Medulla oblongata (tissue), 1 donor: ENCODE measurements around the gene SATB2.
A peak's percentile ranks its signal among the peaks of the same experiment; 100 is the strongest.

Experiments used
- DNase-seq: peaks from one replicate; pipeline ENCODE4 v3.0.0-alpha.2; 2015; ENCODE audit errors: extremely low spot score

Gene SATB2

GRCh38 chr2:199465988-199466691 lies 8.4 kb upstream of the SATB2 start:
- no peak for DNase-seq

GRCh38 chr2:199465390-199465789 lies 7.7 kb upstream of the SATB2 start:
- no peak for DNase-seq

- no peak for DNase-seq
Measured at GRCh38 chr2:199464606-199465352, 7.0 kb upstream of the SATB2 start.

GRCh38 chr2:199463708-199464605 lies 6.2 kb upstream of the SATB2 start:
- no peak for DNase-seq

GRCh38 chr2:199462956-199463692 lies 5.4 kb upstream of the SATB2 start:
- DNase-seq, result peak; percentile 81

- no peak for DNase-seq
Measured at GRCh38 chr2:199462347-199462955, 4.7 kb upstream of the SATB2 start.

- DNase-seq, result no peak
Measured at GRCh38 chr2:199461711-199462346, 4.1 kb upstream of the SATB2 start.

- no peak for DNase-seq
Measured at GRCh38 chr2:199460846-199461710, 3.3 kb upstream of the SATB2 start.

- DNase-seq, result peak; percentile 34
Measured at GRCh38 chr2:199460101-199460671, 2.4 kb upstream of the SATB2 start.

- DNase-seq, result peak; percentile 96
Measured at GRCh38 chr2:199459286-199460100, 1.8 kb upstream of the SATB2 start.

GRCh38 chr2:199458806-199459285 lies 1.1 kb upstream of the SATB2 start:
- peak; percentile 38 for DNase-seq

GRCh38 chr2:199458009-199458805 lies 468 bp upstream of the SATB2 start:
- DNase-seq, result no peak

- DNase-seq, result no peak
Measured at GRCh38 chr2:199456383-199457146, 1.2 kb downstream of the SATB2 start.

GRCh38 chr2:199455545-199456382 lies 2.0 kb downstream of the SATB2 start:
- DNase-seq, result no peak

GRCh38 chr2:199455210-199455544 lies 2.6 kb downstream of the SATB2 start:
- no peak for DNase-seq

GRCh38 chr2:199452991-199453379 lies 4.8 kb downstream of the SATB2 start:
- DNase-seq, result no peak
